HL-60 (cell line): ENCODE measurements around the gene SLC9A6.

Experiments used
- GABPA ChIP-seq: IDR thresholded peaks from 2 replicates; pipeline ENCODE4 v1.6.1; 2012; ENCODE audit warnings: low read depth
- POLR2AphosphoS5 ChIP-seq: IDR thresholded peaks from 2 replicates; pipeline ENCODE4 v1.6.1; 2012; ENCODE audit warnings: low read depth
- SPI1 ChIP-seq: IDR thresholded peaks from 2 replicates; pipeline ENCODE4 v1.6.1; 2012; ENCODE audit warnings: low read depth, mild to moderate bottlenecking, borderline replicate concordance
- TF ChIP-seq, protein P1 (sequence below): IDR thresholded peaks from one replicate; pipeline ENCODE4 v1.5.1; 2011; ENCODE audit warnings: low read length, control low read depth, inconsistent platforms; ENCODE audit not compliant: insufficient read depth
- TF ChIP-seq, protein P2 (sequence below): IDR thresholded peaks from 2 replicates; pipeline ENCODE4 v1.6.1; 2012; ENCODE audit warnings: low read depth; ENCODE audit not compliant: insufficient replicate concordance

DNA sequence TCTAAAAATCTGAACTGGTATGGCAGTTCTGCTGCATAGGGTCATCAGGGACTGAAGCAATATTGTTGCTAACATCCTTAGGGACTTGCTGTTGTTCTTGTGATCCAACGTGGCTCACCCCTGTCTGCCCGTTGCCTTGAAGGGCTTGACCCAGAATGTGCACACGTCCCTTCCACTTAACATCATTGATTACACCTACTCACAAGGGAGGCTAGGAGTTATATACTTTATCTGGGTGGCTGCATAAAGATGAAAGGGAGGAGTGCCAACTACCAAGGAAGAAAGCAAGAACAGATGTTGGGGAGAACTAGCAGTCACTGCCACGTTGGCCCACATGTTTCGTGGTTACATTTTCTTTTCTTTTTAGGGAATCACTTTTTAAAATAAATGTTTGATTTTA, 34.0 kb downstream of the SLC9A6 start:
- TF ChIP-seq, protein P1, sequence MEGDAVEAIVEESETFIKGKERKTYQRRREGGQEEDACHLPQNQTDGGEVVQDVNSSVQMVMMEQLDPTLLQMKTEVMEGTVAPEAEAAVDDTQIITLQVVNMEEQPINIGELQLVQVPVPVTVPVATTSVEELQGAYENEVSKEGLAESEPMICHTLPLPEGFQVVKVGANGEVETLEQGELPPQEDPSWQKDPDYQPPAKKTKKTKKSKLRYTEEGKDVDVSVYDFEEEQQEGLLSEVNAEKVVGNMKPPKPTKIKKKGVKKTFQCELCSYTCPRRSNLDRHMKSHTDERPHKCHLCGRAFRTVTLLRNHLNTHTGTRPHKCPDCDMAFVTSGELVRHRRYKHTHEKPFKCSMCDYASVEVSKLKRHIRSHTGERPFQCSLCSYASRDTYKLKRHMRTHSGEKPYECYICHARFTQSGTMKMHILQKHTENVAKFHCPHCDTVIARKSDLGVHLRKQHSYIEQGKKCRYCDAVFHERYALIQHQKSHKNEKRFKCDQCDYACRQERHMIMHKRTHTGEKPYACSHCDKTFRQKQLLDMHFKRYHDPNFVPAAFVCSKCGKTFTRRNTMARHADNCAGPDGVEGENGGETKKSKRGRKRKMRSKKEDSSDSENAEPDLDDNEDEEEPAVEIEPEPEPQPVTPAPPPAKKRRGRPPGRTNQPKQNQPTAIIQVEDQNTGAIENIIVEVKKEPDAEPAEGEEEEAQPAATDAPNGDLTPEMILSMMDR = no peak
- TF ChIP-seq POLR2AphosphoS5 (no peak), SPI1 (no peak), GABPA (no peak)
- TF ChIP-seq, protein P2, sequence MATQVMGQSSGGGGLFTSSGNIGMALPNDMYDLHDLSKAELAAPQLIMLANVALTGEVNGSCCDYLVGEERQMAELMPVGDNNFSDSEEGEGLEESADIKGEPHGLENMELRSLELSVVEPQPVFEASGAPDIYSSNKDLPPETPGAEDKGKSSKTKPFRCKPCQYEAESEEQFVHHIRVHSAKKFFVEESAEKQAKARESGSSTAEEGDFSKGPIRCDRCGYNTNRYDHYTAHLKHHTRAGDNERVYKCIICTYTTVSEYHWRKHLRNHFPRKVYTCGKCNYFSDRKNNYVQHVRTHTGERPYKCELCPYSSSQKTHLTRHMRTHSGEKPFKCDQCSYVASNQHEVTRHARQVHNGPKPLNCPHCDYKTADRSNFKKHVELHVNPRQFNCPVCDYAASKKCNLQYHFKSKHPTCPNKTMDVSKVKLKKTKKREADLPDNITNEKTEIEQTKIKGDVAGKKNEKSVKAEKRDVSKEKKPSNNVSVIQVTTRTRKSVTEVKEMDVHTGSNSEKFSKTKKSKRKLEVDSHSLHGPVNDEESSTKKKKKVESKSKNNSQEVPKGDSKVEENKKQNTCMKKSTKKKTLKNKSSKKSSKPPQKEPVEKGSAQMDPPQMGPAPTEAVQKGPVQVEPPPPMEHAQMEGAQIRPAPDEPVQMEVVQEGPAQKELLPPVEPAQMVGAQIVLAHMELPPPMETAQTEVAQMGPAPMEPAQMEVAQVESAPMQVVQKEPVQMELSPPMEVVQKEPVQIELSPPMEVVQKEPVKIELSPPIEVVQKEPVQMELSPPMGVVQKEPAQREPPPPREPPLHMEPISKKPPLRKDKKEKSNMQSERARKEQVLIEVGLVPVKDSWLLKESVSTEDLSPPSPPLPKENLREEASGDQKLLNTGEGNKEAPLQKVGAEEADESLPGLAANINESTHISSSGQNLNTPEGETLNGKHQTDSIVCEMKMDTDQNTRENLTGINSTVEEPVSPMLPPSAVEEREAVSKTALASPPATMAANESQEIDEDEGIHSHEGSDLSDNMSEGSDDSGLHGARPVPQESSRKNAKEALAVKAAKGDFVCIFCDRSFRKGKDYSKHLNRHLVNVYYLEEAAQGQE = no peak
